Gastroesophageal sphincter (tissue), 4 donors: ENCODE measurements around the gene TTBK1. TPM values are rescaled to one million over a fixed set of nuclear protein-coding genes. Genes with fewer than 3 reads are reported as not detected.

Experiments used
- ATAC-seq: fragments of 150-250 bp; one replicate; pipeline ENCODE4 v1.9.1; 2016; ENCODE audit warnings: mild to moderate bottlenecking, moderate library complexity
- H3K27ac ChIP-seq, 4 donors: fragments of 200-600 bp; sonication (generic) in 3 of 4; 1 replicate in 3 of 4; 2 replicates in 1 of 4; pipeline ENCODE4 v1.5.1; 2016 to 2019
- H3K27me3 ChIP-seq: fragments of 200-600 bp; sonication (generic); one replicate; pipeline ENCODE4 v1.5.1; 2019
- H3K36me3 ChIP-seq, 2 donors: fragments of 200-600 bp; sonication (generic); one replicate each; pipeline ENCODE4 v1.5.1; 2019; ENCODE audit warnings: control low read depth in 1 of 2
- H3K4me1 ChIP-seq, 3 donors: fragments of 200-600 bp; sonication (generic); 1 replicate in 2 of 3; 2 replicates in 1 of 3; pipeline ENCODE4 v1.5.1; 2016 to 2019; ENCODE audit warnings: control low read depth in 2 of 3
- H3K4me3 ChIP-seq, 2 donors: fragments of 200-600 bp; sonication (generic); one replicate each; pipeline ENCODE4 v1.5.1; 2019; ENCODE audit warnings: mild to moderate bottlenecking in 1 of 2, moderate library complexity in 1 of 2
- H3K9me3 ChIP-seq, 3 donors: fragments of 200-600 bp; sonication (generic); one replicate each; pipeline ENCODE4 v1.5.1; 2017 to 2019; ENCODE audit warnings: control low read depth in 2 of 3
- CTCF ChIP-seq, 4 experiments: fragments of 200-600 bp in 2 of 4; fragments of 450-650 bp in 2 of 4; sonication (generic) in 1 of 4; IDR thresholded peaks; one replicate each; pipeline ENCODE4 v1.5.1; 2017 to 2019; ENCODE audit warnings: antibody characterized with exemption in 4 of 4, mild to moderate bottlenecking in 2 of 4, moderate library complexity in 2 of 4
- EP300 ChIP-seq: sonication (generic); formaldehyde crosslinking; IDR thresholded peaks from one replicate; pipeline ENCODE4 v1.6.1; 2017; ENCODE audit warnings: antibody characterized with exemption, mild to moderate bottlenecking
- POLR2A ChIP-seq, 2 donors: fragments of 450-650 bp; IDR thresholded peaks; one replicate each; pipeline ENCODE4 v1.6.1; 2017; ENCODE audit warnings: antibody characterized with exemption in 2 of 2, mild to moderate bottlenecking in 2 of 2, moderate library complexity in 1 of 2
- POLR2AphosphoS5 ChIP-seq: sonication (generic); formaldehyde crosslinking; IDR thresholded peaks from one replicate; pipeline ENCODE4 v1.6.1; 2017; ENCODE audit warnings: antibody characterized with exemption
- WGBS, 2 donors: methylation state at CpG; one replicate each; pipeline ENCODE4 v1.1.5; 2018; ENCODE audit warnings: low coverage in 1 of 2; 5-methylcytosine and 5-hydroxymethylcytosine counted together
- total RNA-seq, 4 donors: library from RNA; depleted of rRNA; stranded (reverse); fragments of >200 nt; gene quantifications; one replicate each; pipeline ENCODE4 v1.1.0, GENCODE V29; 2016

Gene TTBK1
- total RNA-seq, 4 donors from 2014 or later = 0.08 to 0.20 TPM; not detected in 2

GRCh38 chr6:43250992-43251373, 7.7 kb downstream of the TTBK1 start:
- Histone ChIP-seq H3K9me3 (no peaks in the 10 kb centered on the region), H3K4me1 (peaks cover 0 to 24% (median 11%) of the 10 kb centered on the region in 3 donors), H3K27ac (no peak overlapping the region), H3K36me3 (no peaks in the 10 kb centered on the region), H3K4me3 (no peak overlapping the region), H3K27me3 (peaks cover 51% of the 10 kb centered on the region)
- ATAC-seq = no peak
- TF ChIP-seq POLR2A (IDR thresholded peaks at IDR 0.05) (no peak), EP300 (no peak), CTCF (IDR thresholded peaks at IDR 0.05) (no peak), POLR2AphosphoS5 (no peak)
- 9 to 33% methylated on average over 1 to 8 of the region's 8 CpGs for WGBS, 2 donors

DNA sequence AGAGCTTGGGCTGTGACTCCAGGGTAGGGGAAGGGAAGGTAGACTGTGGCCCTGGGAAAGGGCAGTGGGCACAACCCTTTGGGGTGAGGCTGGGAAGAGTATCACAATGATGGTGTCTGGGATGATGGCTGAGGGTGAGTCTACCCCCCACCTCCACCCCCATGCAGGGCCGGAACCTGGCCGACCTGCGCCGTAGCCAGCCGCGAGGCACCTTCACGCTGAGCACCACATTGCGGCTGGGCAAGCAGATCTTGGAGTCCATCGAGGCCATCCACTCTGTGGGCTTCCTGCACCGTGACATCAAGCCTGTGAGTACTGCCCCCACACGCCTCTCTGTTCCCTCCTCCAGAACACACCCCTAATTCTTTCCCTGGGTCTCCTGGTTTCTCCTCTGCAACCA, 10.1 kb downstream of the TTBK1 start:
- Histone ChIP-seq H3K4me1 (peaks cover 0 to 6% (median 0%) of the 10 kb centered on the region in 3 donors), H3K9me3 (no peaks in the 10 kb centered on the region), H3K4me3 (no peak overlapping the region), H3K27me3 (peaks cover 63% of the 10 kb centered on the region), H3K36me3 (no peaks in the 10 kb centered on the region), H3K27ac (no peak overlapping the region)
- WGBS, 2 donors = 73 to 80% methylated on average over 2 to 4 of the region's 11 CpGs
- TF ChIP-seq CTCF (IDR thresholded peaks at IDR 0.05) = no peak
- TF ChIP-seq POLR2A (IDR thresholded peaks at IDR 0.05) = no peak
- no peak for TF ChIP-seq EP300
- TF ChIP-seq POLR2AphosphoS5 = no peak
- no peak for ATAC-seq

GRCh38 chr6:43254138-43254817, 11.0 kb downstream of the TTBK1 start:
- Histone ChIP-seq H3K4me3 (no peak overlapping the region), H3K27ac (no peak overlapping the region), H3K27me3 (peaks cover 68% of the 10 kb centered on the region), H3K9me3 (no peaks in the 10 kb centered on the region), H3K36me3 (no peaks in the 10 kb centered on the region), H3K4me1 (peaks cover 0 to 6% (median 0%) of the 10 kb centered on the region in 3 donors)
- no peak for ATAC-seq
- TF ChIP-seq EP300 (no peak), CTCF (IDR thresholded peaks at IDR 0.05) (no peak), POLR2AphosphoS5 (no peak), POLR2A (IDR thresholded peaks at IDR 0.05) (no peak)
- 25 to 38% methylated on average over 1 to 2 of the region's 15 CpGs for WGBS, 2 donors

- WGBS, 2 donors = 100% methylated on average over 1 of the region's 11 CpGs; no CpG with 5 or more reads in 1 of the 2 donors
- H3K27me3 ChIP-seq = peaks cover 70% of the 10 kb centered on the region
- H3K4me3 ChIP-seq = no peak overlapping the region
- peaks cover 0 to 6% (median 0%) of the 10 kb centered on the region in 3 donors for H3K4me1 ChIP-seq
- no peak overlapping the region for H3K27ac ChIP-seq
- TF ChIP-seq POLR2AphosphoS5 (no peak), CTCF (IDR thresholded peaks at IDR 0.05) (no peak), EP300 (no peak), POLR2A (IDR thresholded peaks at IDR 0.05) (no peak)
- H3K36me3 ChIP-seq = no peaks in the 10 kb centered on the region
- H3K9me3 ChIP-seq = no peaks in the 10 kb centered on the region
- ATAC-seq = no peak
These were observed 11.6 kb downstream of the TTBK1 start for GRCh38 chr6:43254846-43255245.

DNA sequence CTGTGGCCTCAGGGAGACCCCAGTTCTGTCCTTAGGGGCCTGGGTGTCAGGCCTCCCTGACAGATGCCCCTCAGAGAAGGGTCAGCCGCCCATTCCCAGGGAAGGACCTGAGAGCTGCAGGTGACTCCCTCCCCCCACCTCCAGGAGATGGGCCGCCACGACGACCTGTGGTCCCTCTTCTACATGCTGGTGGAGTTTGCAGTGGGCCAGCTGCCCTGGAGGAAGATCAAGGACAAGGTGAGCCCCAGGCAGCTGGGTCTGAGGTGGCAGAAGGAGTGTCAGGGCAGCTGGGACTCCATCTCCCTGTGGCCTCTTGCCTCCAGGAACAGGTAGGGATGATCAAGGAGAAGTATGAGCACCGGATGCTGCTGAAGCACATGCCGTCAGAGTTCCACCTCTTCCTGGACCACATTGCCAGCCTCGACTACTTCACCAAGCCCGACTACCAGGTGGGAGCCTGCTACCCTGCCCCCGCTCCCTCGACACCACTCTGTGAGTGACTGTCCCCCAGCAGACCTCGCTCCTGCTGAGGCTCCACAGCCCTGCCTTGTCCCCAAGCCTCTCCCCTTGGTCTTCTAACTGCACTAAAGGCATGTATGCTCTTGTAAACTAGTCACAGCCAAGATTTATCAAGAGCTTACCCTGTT, 12.2 kb downstream of the TTBK1 start:
- WGBS, 2 donors = 72 to 82% methylated on average over 6 to 7 of the region's 11 CpGs
- Histone ChIP-seq H3K4me3 (no peak overlapping the region), H3K36me3 (no peaks in the 10 kb centered on the region), H3K4me1 (peaks cover 0 to 6% (median 0%) of the 10 kb centered on the region in 3 donors), H3K27ac (no peak overlapping the region), H3K9me3 (no peaks in the 10 kb centered on the region), H3K27me3 (peaks cover 70% of the 10 kb centered on the region)
- TF ChIP-seq CTCF (IDR thresholded peaks at IDR 0.05) (no peak), POLR2A (IDR thresholded peaks at IDR 0.05) (no peak), EP300 (no peak), POLR2AphosphoS5 (no peak)
- ATAC-seq = no peak
